HuH-7.5 (cell line): ENCODE data around the gene COL26A1.
A peak's percentile ranks its signal among the peaks of the same experiment; 100 is the strongest.
"Not testable (repeated sequence)": the region's sequence is repeated elsewhere in the genome, so short reads cannot be mapped to it uniquely, and the experiment has no call there.

ENCODE experiments used
- DNase-seq: peaks from one replicate; pipeline ENCODE4 v3.0.0; 2011; ENCODE audit warnings: low spot score

The COL26A1 gene

DNA sequence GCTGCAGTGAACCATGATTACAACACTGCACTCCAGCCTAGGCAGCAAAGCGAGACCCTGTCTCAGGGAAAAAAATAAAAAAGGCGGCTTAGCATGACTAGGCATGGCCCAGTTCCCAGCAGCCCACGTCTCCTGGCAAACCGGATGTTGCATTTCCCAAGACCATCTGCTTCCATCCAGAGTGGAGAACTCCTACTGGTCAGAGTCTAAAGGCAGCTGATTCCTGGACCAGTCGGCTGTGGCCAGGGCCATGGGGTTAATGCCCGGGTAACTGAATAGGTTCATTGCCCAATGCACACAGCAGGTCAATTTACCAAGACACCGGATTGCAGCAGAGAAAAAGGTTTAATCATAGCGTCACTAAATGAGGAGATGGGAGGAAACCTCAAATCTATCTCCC is 133.3 kb downstream of the COL26A1 start:
- no peak for DNase-seq

DNA sequence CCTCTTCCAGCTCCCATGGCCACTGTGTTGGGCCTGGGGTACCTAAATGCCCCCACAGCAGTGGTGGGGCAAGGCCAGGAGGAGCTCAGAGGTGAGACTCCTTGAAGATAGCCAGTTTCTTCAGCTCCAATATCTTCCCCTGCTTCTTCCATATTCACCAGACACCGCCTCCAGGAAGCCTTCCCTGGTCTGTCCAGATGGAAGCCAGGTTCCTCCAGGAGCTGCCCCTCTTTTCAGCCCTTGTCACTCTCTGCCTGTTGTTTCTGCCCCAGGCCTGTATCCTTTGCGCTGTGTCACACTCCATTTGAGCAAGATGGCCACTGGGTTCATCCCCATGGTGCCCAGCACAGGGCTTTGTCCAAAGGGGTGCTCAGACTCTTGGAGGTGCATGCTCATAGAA is 138.7 kb downstream of the COL26A1 start:
- DNase-seq, result no peak

- DNase-seq, result no peak
Observed at GRCh38 chr7:101502466-101503098, 139.9 kb downstream of the COL26A1 start.

DNA sequence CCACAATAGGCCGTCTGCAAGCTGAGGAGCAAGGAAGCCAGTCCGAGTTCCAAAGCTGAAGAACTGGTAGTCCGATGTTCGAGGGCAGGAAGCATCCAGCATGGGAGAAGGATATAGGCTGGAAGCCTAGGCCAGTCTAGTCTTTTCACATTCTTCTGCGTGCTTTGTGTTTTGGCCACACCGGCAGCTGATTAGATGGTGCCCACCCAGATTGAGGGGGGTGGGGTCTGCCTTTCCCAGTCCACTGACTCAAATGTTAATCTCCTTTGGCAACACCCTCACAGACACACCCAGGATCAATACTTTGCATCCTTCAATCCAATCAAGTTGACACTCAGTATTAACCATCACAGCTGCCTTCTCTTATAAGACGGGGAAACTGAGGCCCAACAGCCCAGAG is 142.8 kb downstream of the COL26A1 start:
- DNase-seq, result not testable (repeated sequence)

GRCh38 chr7:101506531-101506930 is 143.9 kb downstream of the COL26A1 start:
- no peak for DNase-seq

DNA sequence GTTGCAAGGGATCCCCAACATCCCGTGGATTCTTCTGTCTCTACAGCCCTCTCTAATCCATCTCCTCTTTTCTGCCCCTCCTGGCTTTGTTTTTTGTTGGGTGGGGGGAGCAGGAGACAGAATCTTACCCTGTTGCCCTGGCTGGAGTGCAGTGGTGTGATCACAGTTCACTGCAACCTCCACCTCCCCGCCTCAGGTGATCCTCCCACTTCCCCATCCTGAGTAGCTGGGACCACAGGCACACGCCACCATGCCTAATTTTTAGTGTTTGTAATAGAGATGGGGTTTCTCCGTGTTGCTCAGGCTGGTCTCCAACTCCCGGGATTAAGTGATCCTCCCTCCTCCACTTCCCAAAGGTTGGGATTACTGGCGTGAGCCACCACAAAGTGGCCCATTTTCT is 144.7 kb downstream of the COL26A1 start:
- no peak for DNase-seq

GRCh38 chr7:101507791-101508252 is 145.1 kb downstream of the COL26A1 start:
- DNase-seq, result peak; percentile 68

GRCh38 chr7:101510297-101510696 is 147.6 kb downstream of the COL26A1 start:
- DNase-seq, result no peak

GRCh38 chr7:101511965-101512364 is 149.3 kb downstream of the COL26A1 start:
- DNase-seq, result no peak

DNA sequence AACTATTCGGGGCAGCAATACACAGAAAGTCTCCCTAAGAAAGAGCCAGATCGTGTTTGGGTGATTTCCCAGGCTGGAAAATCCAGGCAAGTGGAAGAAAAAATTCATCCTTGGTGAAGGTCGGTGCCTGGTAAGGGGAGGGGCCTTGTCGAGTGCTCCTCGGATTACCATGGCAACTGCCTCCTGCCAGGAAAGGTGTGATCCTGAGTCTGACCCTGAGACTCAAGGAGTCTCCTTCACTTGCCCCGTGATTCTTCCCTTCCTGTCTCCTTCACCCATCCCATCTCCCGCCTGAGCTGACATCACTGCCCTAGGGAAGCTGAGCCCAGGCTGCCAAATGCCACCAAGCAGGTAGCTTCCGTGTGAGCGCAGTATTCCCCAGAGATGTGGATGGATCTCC is 154.2 kb downstream of the COL26A1 start:
- no peak for DNase-seq

DNA sequence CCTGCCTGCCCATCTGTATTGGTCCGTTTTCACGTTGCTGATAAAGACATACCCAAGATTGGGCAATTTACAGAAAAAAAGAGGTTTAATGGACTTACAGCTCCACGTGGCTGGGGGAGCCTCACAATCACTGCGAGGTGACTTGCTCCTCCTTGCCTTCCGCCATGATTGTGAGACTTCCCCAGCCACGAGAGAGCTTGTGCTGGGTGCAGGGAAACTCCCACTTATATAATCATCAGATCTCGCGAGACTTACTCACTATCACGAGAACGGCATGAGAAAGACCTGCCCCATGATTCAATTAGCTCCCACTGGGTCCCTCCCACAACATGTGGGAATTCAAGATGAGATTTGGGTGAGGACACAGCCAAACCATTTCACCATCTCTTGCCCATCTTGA is 154.6 kb downstream of the COL26A1 start:
- DNase-seq, result no peak

- DNase-seq, result no peak
Observed at GRCh38 chr7:101518336-101518735, 155.7 kb downstream of the COL26A1 start.

- no peak for DNase-seq
Observed at GRCh38 chr7:101519324-101520023, 156.8 kb downstream of the COL26A1 start.

DNA sequence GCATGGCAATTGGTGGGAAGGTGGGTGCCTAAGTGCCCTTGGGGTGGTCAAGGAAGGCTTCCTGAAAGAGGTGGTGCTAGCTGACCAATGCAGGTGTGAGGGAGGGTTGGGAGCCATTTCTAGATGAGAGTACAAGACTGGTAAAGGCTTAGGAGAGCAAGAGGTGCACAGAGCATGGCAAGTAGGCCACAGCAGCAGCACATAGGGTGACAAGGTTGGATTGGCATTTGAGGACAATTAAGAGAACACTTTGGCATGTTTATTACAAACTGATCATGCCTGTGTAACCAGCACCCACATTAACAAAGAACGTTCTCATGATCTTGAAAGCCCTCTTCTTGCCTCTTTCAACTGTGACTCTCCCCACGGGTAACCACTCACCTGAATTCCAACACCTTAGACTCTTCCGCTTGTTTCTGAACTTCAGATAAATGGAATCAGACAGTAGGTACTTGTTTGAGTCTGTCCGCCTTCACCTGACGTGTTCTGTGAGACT is 158.8 kb downstream of the COL26A1 start:
- DNase-seq, result no peak

- DNase-seq, result no peak
Observed at GRCh38 chr7:101522021-101522420, 159.3 kb downstream of the COL26A1 start.

- no peak for DNase-seq
Observed at GRCh38 chr7:101527844-101528667, 165.4 kb downstream of the COL26A1 start.

DNA sequence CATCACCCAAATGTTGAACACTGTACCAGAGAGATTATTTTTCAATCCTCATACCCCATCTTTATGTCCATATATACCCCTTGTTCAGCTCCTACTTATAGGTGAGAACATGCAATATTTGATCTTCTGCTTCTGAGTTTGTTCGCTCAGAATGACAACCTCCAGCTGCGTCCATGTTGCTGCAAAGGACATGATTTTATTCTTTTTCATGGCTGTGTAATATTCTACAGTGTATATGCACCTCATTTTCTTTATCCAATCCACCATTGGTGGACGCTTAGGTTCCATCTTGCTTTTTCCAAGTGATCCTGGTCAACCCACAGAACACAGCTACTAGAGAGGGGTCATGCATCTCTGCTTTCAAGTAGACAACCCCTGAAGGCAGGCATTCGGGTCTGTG is 166.9 kb downstream of the COL26A1 start:
- no peak for DNase-seq

GRCh38 chr7:101531726-101532357 is 169.2 kb downstream of the COL26A1 start:
- DNase-seq, result no peak

DNA sequence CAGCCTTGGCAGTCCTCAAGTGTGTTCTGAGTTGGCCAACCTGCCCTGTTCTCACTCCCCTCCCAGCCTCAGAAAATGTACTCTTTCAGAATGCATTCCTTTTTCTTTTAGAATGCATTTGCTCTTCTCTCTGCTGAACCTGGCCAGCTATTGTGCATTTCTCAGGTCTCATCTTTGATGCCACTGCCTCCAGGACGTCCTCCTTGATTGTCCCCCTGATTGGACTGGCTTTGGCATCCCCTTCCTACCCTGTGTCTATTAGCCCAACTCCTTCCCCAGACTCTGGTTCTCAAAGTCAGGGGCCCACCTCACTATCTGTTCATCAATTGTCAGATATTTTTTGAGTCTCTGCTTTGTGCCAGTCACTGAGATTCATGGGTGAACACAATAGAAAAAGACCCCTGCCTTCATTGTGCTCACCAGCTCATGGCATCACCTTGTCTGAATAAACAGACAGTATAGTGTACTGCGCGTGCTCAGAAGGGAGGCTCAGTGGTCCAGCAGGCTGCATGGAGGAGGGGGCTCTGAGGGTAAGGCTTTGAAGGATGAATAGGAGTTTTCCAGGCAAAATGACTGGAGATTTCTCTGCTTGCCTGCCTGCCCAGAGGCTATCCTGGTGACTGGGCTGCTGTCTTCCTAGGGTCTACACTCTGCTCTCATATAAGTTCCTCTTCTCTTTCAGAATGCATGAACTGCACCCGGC is 169.9 kb downstream of the COL26A1 start:
- DNase-seq, result no peak

DNA sequence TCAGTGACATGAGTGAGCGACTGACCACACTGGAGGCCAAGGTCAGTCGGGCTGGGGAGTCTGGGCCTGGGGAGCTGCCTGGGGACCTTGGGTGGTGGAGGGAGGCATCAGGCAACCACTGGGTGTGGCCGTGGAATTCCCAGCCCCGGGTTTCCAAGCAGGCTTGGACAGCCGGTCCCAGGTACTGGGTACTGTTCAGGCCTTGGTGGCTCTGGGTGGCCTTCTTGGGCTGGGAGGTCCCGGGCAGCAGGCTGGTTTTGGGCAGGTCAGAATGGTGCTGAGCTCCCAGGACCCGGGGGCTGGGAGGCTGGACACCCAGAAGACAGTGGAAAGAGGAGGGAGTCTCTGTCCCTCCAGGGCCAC is 170.4 kb downstream of the COL26A1 start:
- no peak for DNase-seq

DNA sequence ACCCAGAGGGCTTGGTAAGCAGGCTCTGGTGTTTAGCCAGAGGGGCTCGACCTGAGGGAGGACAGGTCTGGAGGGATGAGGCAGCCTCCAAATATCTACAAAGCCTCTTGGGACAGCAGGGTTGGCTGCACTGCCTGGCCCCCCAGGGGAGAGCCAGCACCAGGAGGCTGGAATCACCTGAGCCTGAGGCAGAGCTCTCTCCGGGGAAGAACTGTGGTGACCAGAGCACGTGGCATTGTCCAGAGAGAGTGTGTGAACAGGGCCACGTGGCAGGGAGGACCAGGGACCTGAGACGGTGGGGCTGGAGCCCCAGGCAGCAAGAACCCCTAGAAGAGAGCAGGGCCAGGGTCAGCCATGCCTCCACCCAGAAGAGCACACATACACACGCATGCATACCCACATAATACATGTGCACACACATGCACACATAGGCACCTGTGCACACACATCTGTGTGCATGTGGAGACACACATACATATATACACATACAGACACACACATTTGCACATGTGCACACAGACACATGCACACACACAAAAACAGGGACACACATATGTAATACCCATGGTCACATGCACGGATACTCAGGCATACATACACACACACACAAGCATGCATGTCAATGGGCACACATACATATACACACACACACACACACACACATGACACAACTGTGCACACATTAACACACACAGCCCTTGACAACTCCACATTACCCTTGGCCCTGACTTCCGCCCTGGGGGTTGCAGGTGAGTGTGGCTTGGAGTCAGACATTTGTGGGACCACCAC is 171.5 kb downstream of the COL26A1 start:
- DNase-seq, result no peak
